ENCODE results near the gene OSBPL3.

Gene OSBPL3

GRCh38 chr7:24784277-24784676 is 195.7 kb downstream of the OSBPL3 start:
- DNase-seq = no peak

- no peak for DNase-seq
These were observed 196.3 kb downstream of the OSBPL3 start for GRCh38 chr7:24783698-24784097.

GRCh38 chr7:24781106-24781505 is 198.9 kb downstream of the OSBPL3 start:
- no peak for DNase-seq

GRCh38 chr7:24779283-24779655 is 200.7 kb downstream of the OSBPL3 start:
- no peak for DNase-seq

GRCh38 chr7:24778543-24779282 is 201.3 kb downstream of the OSBPL3 start:
- no peak for DNase-seq

- DNase-seq = no peak
These were observed 202.2 kb downstream of the OSBPL3 start for GRCh38 chr7:24777806-24778205.

GRCh38 chr7:24773646-24774045 is 206.3 kb downstream of the OSBPL3 start:
- no peak for DNase-seq

GRCh38 chr7:24769851-24770250 is 210.1 kb downstream of the OSBPL3 start:
- DNase-seq = no peak

- no peak for DNase-seq
These were observed 210.8 kb downstream of the OSBPL3 start for GRCh38 chr7:24769014-24769830.

- DNase-seq = no peak
These were observed 212.0 kb downstream of the OSBPL3 start for GRCh38 chr7:24767878-24768569.

- no peak for DNase-seq
These were observed 214.8 kb downstream of the OSBPL3 start for GRCh38 chr7:24764972-24765744.

- DNase-seq = no peak
These were observed 216.0 kb downstream of the OSBPL3 start for GRCh38 chr7:24764011-24764410.

- no peak for DNase-seq
These were observed 216.6 kb downstream of the OSBPL3 start for GRCh38 chr7:24763303-24763901.

- no peak for DNase-seq
These were observed 217.2 kb downstream of the OSBPL3 start for GRCh38 chr7:24762771-24763170.

GRCh38 chr7:24760968-24761367 is 219.0 kb downstream of the OSBPL3 start:
- no peak for DNase-seq

GRCh38 chr7:24757353-24758275 is 222.4 kb downstream of the OSBPL3 start, which contains the start of gene GSDME:
Gene GSDME (minus strand): TSS chr7:24757464. CDS start chr7:24749774, 7,690 bp downstream.
- peak; percentile 13 for DNase-seq

GRCh38 chr7:24756545-24757352 is 223.2 kb downstream of the OSBPL3 start:
- DNase-seq = peak; percentile 2

GRCh38 chr7:24755541-24756407 is 224.2 kb downstream of the OSBPL3 start:
- DNase-seq = no peak

GRCh38 chr7:24754906-24755506 is 225.0 kb downstream of the OSBPL3 start:
- DNase-seq = no peak

Data from NCI-H2171 (cell line).